GM23338 (cell line): ENCODE results near the gene CACNA1D. TPM values are rescaled to one million over a fixed set of nuclear protein-coding genes. Genes with fewer than 3 reads are reported as not detected.
A peak's percentile ranks its signal among the peaks of the same experiment; 100 is the strongest.

ENCODE experiments used
- ATAC-seq: fragments of 200-7000 bp; cut with Tn5 transposase; 3 replicates; pipeline ENCODE4 v1.9.1; 2020
- DNase-seq: peaks from one replicate; pipeline ENCODE4 v3.0.0-alpha.2; 2015; ENCODE audit warnings: low spot score
- H2AFZ ChIP-seq: fragments of 200-600 bp; sonication (generic); 2 replicates; pipeline ENCODE4 v1.8.0; 2016; ENCODE audit warnings: antibody characterized with exemption, mild to moderate bottlenecking, moderate library complexity
- H3F3A ChIP-seq: fragments of 200-600 bp; sonication (generic); replicated peaks from 2 replicates; pipeline ENCODE4 v1.8.0; 2017; ENCODE audit warnings: antibody characterized with exemption, mixed run types, low read depth
- H3K27ac ChIP-seq: fragments of 200-600 bp; sonication (generic); 2 replicates; pipeline ENCODE4 v1.6.1; 2016; ENCODE audit warnings: low read depth
- H3K27me3 ChIP-seq: fragments of 200-600 bp; sonication (generic); 2 replicates; pipeline ENCODE4 v1.8.0; 2016; ENCODE audit warnings: mild to moderate bottlenecking, mixed run types, moderate library complexity; ENCODE audit not compliant: insufficient read depth
- H3K36me3 ChIP-seq: fragments of 200-600 bp; sonication (generic); 2 replicates; pipeline ENCODE4 v1.8.0; 2016; ENCODE audit warnings: mild to moderate bottlenecking; ENCODE audit not compliant: insufficient read depth
- H3K4me1 ChIP-seq: fragments of 200-600 bp; sonication (generic); 2 replicates; pipeline ENCODE4 v1.8.0; 2016; ENCODE audit warnings: mild to moderate bottlenecking, moderate library complexity; ENCODE audit not compliant: insufficient read depth
- H3K4me2 ChIP-seq: fragments of 200-600 bp; sonication (generic); 2 replicates; pipeline ENCODE4 v1.7.1; 2017; ENCODE audit warnings: mixed run types
- H3K4me3 ChIP-seq: fragments of 200-600 bp; sonication (generic); 2 replicates; pipeline ENCODE4 v1.6.1; 2016; ENCODE audit warnings: mixed run types
- H3K79me2 ChIP-seq: fragments of 200-600 bp; sonication (generic); replicated peaks from 2 replicates; pipeline ENCODE4 v1.8.0; 2017; ENCODE audit warnings: mild to moderate bottlenecking; ENCODE audit not compliant: insufficient read depth
- H3K9me2 ChIP-seq: fragments of 200-600 bp; sonication (generic); 2 replicates; pipeline ENCODE4 v1.8.0; 2017; ENCODE audit not compliant: insufficient read depth
- H4K20me1 ChIP-seq: fragments of 200-600 bp; sonication (generic); replicated peaks from 2 replicates; pipeline ENCODE4 v1.8.0; 2017; ENCODE audit warnings: mild to moderate bottlenecking; ENCODE audit not compliant: insufficient read depth
- H3K27ac Mint-ChIP-seq: 2 replicates; pipeline ENCODE4 v1.8.0; 2020; ENCODE audit warnings: inconsistent platforms, mild to moderate bottlenecking, moderate library complexity, mixed read lengths
- H3K27me3 Mint-ChIP-seq: 3 replicates; pipeline ENCODE4 v1.8.0; 2022; ENCODE audit warnings: low read depth, mild to moderate bottlenecking, moderate library complexity, mixed read lengths, inconsistent platforms; ENCODE audit not compliant: insufficient read depth, poor library complexity
- H3K36me3 Mint-ChIP-seq: 3 replicates; pipeline ENCODE4 v1.8.0; 2021; ENCODE audit warnings: low read depth, mild to moderate bottlenecking, inconsistent platforms, moderate library complexity, mixed read lengths
- H3K4me1 Mint-ChIP-seq: 3 replicates; pipeline ENCODE4 v1.8.0; 2020; ENCODE audit warnings: mild to moderate bottlenecking, inconsistent platforms, mixed read lengths
- H3K4me3 Mint-ChIP-seq: 3 replicates; pipeline ENCODE4 v1.8.0; 2021; ENCODE audit warnings: moderate library complexity, mild to moderate bottlenecking, inconsistent platforms, mixed read lengths
- H3K9me3 Mint-ChIP-seq: 3 replicates; pipeline ENCODE4 v1.8.0; 2020; ENCODE audit warnings: moderate library complexity, mild to moderate bottlenecking, inconsistent platforms, mixed read lengths
- CREB1 ChIP-seq: fragments of 250-450 bp; sonication (Bioruptor Pico); IDR thresholded peaks from 2 replicates; pipeline ENCODE4 v1.5.0; 2020; ENCODE audit warnings: low read depth, mild to moderate bottlenecking, moderate library complexity
- CTCF ChIP-seq, 2 experiments: fragments of 200-600 bp in 1 of 2; sonication (generic) in 1 of 2; conservative IDR thresholded peaks; 2 replicates each; pipeline versions ENCODE4 v1.5.1 to v1.6.1; 2016 to 2017; ENCODE audit warnings: antibody characterized with exemption in 2 of 2, low read depth in 2 of 2, mild to moderate bottlenecking in 2 of 2, moderate library complexity in 1 of 2
- ETS1 ChIP-seq: IDR thresholded peaks from 2 replicates; pipeline ENCODE4 v1.6.1; 2016; ENCODE audit warnings: antibody characterized with exemption
- POLR2AphosphoS5 ChIP-seq: IDR thresholded peaks from 2 replicates; pipeline ENCODE4 v1.6.1; 2016; ENCODE audit warnings: antibody characterized with exemption, low read depth
- ZNF462 ChIP-seq: fragments of 250-450 bp; sonication (Bioruptor Pico); IDR thresholded peaks from 2 replicates; pipeline ENCODE4 v1.5.0; 2020; ENCODE audit warnings: mild to moderate bottlenecking, moderate library complexity
- polyA plus RNA-seq: library from polyadenylated mRNA; unstranded; fragments of >200 nt; fragmentation: Nextera tagmentation; extraction: Ambion mirVana; gene quantifications from 2 replicates; pipeline ENCODE4 v1.2.1, GENCODE V29; 2016
- total RNA-seq: library from RNA; depleted of rRNA; stranded (reverse); fragments of >200 nt; shearing (Covaris generic); gene quantifications from 2 replicates; pipeline ENCODE4 v1.2.3, GENCODE V29; 2014

CACNA1D gene
- total and polyA plus RNA-seq, 2 experiments from 2014 or later = 1.7 to 1.8 TPM

- TF ChIP-seq ZNF462 (CRISPR knock-in tag) = no peak
- TF ChIP-seq POLR2AphosphoS5 = no peak
- TF ChIP-seq ETS1 = no peak
Observed at GRCh38 chr3:53606793-53607192, 112.4 kb downstream of the CACNA1D start (continued).

- H3K27me3 ChIP-seq = no peaks in the 10 kb centered on the region
- no peak overlapping the region for H3K4me3 Mint-ChIP-seq
- ATAC-seq = peak; percentile 80
- no peaks in the 10 kb centered on the region for H3K36me3 Mint-ChIP-seq
- H3K36me3 ChIP-seq = no peaks in the 10 kb centered on the region
- peaks cover 9% of the 10 kb centered on the region for H3K4me1 ChIP-seq
- no peaks in the 10 kb centered on the region for H3K79me2 ChIP-seq
- no peak overlapping the region for H3K27ac Mint-ChIP-seq
- H3K9me2 ChIP-seq = no peaks in the 10 kb centered on the region
- H4K20me1 ChIP-seq = no peaks in the 10 kb centered on the region
- no peaks in the 10 kb centered on the region for H3F3A ChIP-seq
- H3K27me3 Mint-ChIP-seq = peaks cover 2% of the 10 kb centered on the region
- TF ChIP-seq CTCF (conservative IDR thresholded peaks at IDR 0.05; ENCODE audit: low read depth in 2 of 2) (peak in 1 of 2 experiments; percentile 26; a peak in 1 of 4 replicates), ZNF462 (CRISPR knock-in tag) (peak; percentile 30; the same call in 1 of the 2 replicates), CREB1 (CRISPR knock-in tag) (no peak)
- H3K27ac ChIP-seq = no peak overlapping the region
- H3K4me3 ChIP-seq = no peak overlapping the region
- no peak overlapping the region for H3K4me2 ChIP-seq
- peak overlapping the region; percentile 41; the same call in 1 of the 2 replicates for H2AFZ ChIP-seq
- H3K4me1 Mint-ChIP-seq = peaks cover 16% of the 10 kb centered on the region
- DNase-seq = peak; percentile 24
- peaks cover 3% of the 10 kb centered on the region; the same call in 1 of the 3 replicates for H3K9me3 Mint-ChIP-seq
Observed at GRCh38 chr3:53612508-53612907, 118.1 kb downstream of the CACNA1D start.
